ENCODE data around the gene SH3YL1.

SH3YL1 gene

DNA sequence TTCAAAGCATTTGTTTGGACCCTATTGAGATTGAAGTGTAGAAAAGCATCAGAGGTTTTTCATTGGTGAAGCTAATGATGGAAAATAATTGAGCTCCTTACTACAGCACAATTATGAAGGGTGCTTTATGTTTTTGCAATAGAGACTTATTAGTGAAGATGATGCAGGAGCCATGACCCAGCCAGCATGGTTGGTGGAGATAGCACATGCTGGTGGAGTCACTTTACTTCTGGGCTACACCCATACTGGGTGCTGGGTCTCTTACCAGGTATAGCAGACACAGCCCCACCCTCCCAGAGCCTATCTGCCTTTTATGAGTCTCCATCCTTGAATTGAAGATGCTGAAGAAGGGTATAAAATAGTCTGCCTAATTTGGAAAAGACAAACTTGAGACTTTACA, 4.5 kb upstream of the SH3YL1 start:
- TF ChIP-seq, protein P1, sequence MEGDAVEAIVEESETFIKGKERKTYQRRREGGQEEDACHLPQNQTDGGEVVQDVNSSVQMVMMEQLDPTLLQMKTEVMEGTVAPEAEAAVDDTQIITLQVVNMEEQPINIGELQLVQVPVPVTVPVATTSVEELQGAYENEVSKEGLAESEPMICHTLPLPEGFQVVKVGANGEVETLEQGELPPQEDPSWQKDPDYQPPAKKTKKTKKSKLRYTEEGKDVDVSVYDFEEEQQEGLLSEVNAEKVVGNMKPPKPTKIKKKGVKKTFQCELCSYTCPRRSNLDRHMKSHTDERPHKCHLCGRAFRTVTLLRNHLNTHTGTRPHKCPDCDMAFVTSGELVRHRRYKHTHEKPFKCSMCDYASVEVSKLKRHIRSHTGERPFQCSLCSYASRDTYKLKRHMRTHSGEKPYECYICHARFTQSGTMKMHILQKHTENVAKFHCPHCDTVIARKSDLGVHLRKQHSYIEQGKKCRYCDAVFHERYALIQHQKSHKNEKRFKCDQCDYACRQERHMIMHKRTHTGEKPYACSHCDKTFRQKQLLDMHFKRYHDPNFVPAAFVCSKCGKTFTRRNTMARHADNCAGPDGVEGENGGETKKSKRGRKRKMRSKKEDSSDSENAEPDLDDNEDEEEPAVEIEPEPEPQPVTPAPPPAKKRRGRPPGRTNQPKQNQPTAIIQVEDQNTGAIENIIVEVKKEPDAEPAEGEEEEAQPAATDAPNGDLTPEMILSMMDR (IDR thresholded peaks at IDR 0.05; ENCODE audit: insufficient read depth, low read depth, low read length, missing control alignments), result no peak
- no peak overlapping the region for H3K4me3 ChIP-seq (ENCODE audit: low read length)
- DNase-seq (ENCODE audit: low read depth), result no peak

GRCh38 chr2:264493-265468, 949 bp upstream of the SH3YL1 start, which contains the start of gene ACP1:
TSS of gene ACP1 (plus strand) at chr2:264947. CDS start at chr2:264965, 18 bp downstream.
- peak; percentile 99 for DNase-seq (ENCODE audit: low read depth)
- TF ChIP-seq, protein P1 (IDR thresholded peaks at IDR 0.05; ENCODE audit: insufficient read depth, low read depth, low read length, missing control alignments), result no peak

GRCh38 chr2:263022-263738, 652 bp downstream of the SH3YL1 start:
- H3K4me3 ChIP-seq (ENCODE audit: low read length), result peak overlapping the region; percentile 82
- TF ChIP-seq, protein P1 (IDR thresholded peaks at IDR 0.05; ENCODE audit: insufficient read depth, low read depth, low read length, missing control alignments), result no peak
- no peak for DNase-seq (ENCODE audit: low read depth)

More at GRCh38 chr2:264493-265468, 949 bp upstream of the SH3YL1 start, which contains the start of gene ACP1:
- peak within 1 kb of the TSS; percentile 90 for H3K4me3 ChIP-seq (ENCODE audit: low read length)

GRCh38 chr2:262117-262516, 1.7 kb downstream of the SH3YL1 start:
- TF ChIP-seq, protein P1 (IDR thresholded peaks at IDR 0.05; ENCODE audit: insufficient read depth, low read depth, low read length, missing control alignments), result no peak
- peak; percentile 30 for DNase-seq (ENCODE audit: low read depth)
- H3K4me3 ChIP-seq (ENCODE audit: low read length), result peak overlapping the region; percentile 22

DNA sequence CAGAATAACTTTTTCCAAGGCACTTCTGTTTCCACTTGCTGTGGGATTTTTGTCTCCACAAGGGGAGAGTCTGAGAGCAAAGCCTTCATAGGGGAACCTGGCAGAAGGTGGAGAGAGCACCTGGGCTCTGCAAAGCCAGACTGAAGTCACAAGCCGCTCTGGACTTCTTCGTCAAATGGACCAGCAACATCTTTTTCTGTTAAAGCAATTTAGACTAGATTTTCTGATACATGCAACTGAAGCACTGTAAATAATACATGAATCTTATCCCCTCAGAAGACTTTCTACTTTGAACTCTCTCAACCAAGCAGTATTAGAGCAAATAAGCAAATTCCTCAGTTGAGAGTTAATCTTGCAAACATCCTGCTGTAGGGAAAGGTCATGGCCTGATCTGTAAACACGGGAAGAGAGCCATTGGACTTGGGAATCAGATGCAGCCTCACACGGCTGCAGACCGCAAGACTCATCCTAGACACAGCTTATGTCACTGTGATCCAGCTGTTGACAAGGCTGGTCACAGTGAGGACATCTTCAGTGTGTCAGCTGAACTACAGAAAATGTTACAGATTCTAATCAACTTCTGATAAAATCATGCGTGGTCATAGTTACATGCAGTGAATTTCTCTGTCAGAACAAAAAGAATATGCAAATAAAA, 3.2 kb downstream of the SH3YL1 start:
- DNase-seq (ENCODE audit: low read depth), result no peak
- TF ChIP-seq, protein P1 (IDR thresholded peaks at IDR 0.05; ENCODE audit: insufficient read depth, low read depth, low read length, missing control alignments), result no peak
- no peak overlapping the region for H3K4me3 ChIP-seq (ENCODE audit: low read length)

DNA sequence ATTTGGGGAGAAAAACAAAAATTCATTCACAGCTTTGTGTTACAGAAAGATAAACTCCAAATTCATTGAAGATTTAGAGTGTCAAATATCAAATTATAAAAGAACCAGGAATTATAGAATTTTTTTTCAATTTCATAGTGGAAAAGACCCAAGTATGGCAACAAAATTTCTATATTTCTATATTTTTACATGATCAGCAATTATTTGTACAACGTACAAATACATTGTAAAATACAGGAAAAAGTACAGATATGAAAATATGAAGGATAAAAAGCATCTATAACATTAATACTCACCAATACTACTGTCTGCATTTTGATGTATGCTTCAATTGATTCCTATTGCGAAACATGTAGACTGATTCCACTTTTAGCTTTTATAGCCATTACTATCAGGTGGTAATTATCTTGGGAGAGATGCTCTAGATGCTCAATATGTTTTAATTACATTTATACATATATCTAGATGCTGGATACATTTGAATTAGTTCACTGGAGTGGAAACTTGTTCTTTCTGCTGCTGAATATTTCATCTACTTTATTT, 4.0 kb downstream of the SH3YL1 start:
- no peak overlapping the region for H3K4me3 ChIP-seq (ENCODE audit: low read length)
- TF ChIP-seq, protein P1 (IDR thresholded peaks at IDR 0.05; ENCODE audit: insufficient read depth, low read depth, low read length, missing control alignments), result no peak
- DNase-seq (ENCODE audit: low read depth), result no peak

All from epithelial cell of esophagus (primary cell).